Activated CD4-positive, alpha-beta T cell treated with anti-CD3 and anti-CD28 coated beads, Interleukin-2, amount 50 U/mL, for 16 hours (primary cell): ENCODE measurements around the gene TMEM151B.

Experiments used
- DNase-seq: peaks from one replicate; pipeline ENCODE4 v3.0.0-alpha.2; 2020

The TMEM151B gene

GRCh38 chr6:44265722-44266233, 4.5 kb upstream of the TMEM151B start:
- no peak for DNase-seq

- DNase-seq: no peak
These were observed 3.9 kb upstream of the TMEM151B start for GRCh38 chr6:44266347-44266746.

GRCh38 chr6:44267252-44267651, 3.0 kb upstream of the TMEM151B start:
- DNase-seq: no peak

- peak; percentile 69 for DNase-seq
These were observed 2.1 kb upstream of the TMEM151B start for GRCh38 chr6:44268095-44268628.

GRCh38 chr6:44269178-44269920, 901 bp upstream of the TMEM151B start:
- peak; percentile 46 for DNase-seq

- DNase-seq: no peak
These were observed 516 bp downstream of the TMEM151B start for GRCh38 chr6:44270526-44271405.

GRCh38 chr6:44271406-44271723, 1.1 kb downstream of the TMEM151B start:
- no peak for DNase-seq

- no peak for DNase-seq
These were observed 1.7 kb downstream of the TMEM151B start for GRCh38 chr6:44271914-44272313.

- DNase-seq: no peak
These were observed 2.3 kb downstream of the TMEM151B start for GRCh38 chr6:44272529-44272928.

- DNase-seq: no peak
These were observed 2.8 kb downstream of the TMEM151B start for GRCh38 chr6:44272999-44273566.

- no peak for DNase-seq
These were observed 3.4 kb downstream of the TMEM151B start for GRCh38 chr6:44273617-44274016.

- DNase-seq: no peak
These were observed 5.1 kb downstream of the TMEM151B start for GRCh38 chr6:44275271-44275748.

- no peak for DNase-seq
These were observed 5.7 kb downstream of the TMEM151B start for GRCh38 chr6:44275749-44276648.

- DNase-seq: no peak
These were observed 6.7 kb downstream of the TMEM151B start for GRCh38 chr6:44276667-44277640.

GRCh38 chr6:44277763-44278162, 7.5 kb downstream of the TMEM151B start:
- no peak for DNase-seq

- DNase-seq: no peak
These were observed 8.1 kb downstream of the TMEM151B start for GRCh38 chr6:44278315-44278714.

GRCh38 chr6:44278774-44279697, 8.8 kb downstream of the TMEM151B start:
- DNase-seq: no peak

- no peak for DNase-seq
These were observed 13.9 kb downstream of the TMEM151B start for GRCh38 chr6:44284121-44284520.

GRCh38 chr6:44284867-44285266, 14.6 kb downstream of the TMEM151B start:
- DNase-seq: no peak
